ENCODE measurements around the gene OR51B2.
"Not testable (repeated sequence)": the region's sequence is repeated elsewhere in the genome, so short reads cannot be mapped to it uniquely, and the experiment has no call there.

OR51B2 gene

DNA sequence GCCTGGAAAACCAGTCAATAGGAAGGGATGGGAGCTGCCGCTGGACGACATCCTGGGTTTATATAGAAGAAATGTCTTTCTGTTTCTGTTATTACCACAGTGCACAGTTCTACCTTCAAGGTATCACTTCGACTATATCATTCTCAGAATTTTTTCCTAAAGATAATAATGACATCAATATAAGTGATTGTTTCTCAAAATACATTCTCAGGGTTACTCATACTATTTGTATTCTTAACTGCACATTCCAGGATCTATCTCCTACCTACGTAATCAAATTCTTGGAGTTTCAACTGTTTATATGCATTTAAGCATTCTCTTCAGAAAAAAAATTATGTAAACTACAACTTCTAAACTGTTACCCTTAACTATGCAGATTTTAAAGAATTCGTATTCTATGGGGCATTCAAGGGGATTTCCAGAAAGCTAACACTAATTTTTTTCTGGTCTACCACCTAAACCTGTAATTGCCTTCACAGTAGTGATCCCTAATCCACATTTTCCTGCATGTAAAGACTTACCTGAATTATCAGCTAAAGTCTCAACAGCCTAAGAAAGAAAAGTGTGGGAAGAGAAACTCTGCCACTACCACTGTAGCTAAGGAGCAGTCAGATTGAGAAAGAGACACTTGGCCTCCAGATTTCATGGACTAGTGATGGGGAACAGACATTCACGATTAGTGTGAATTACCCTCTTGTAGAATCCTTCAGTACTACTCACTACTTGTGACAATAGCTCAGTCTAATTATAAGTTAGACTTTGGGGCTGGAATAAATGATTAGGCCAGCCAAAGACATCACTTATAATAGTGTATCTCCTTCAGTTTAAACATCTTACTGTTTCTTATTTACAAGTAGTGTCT is 19.6 kb upstream of the OR51B2 start, which contains the start of gene OR51B5:
Gene OR51B5, minus strand, starts transcription at position 51 of the 862 bp plus-strand sequence. Its CDS starts 0 bp downstream, at position 51.
- no peak within 1 kb of the TSS for H3K4me3 ChIP-seq (ENCODE audit: low read length)
- TF ChIP-seq, protein P1, sequence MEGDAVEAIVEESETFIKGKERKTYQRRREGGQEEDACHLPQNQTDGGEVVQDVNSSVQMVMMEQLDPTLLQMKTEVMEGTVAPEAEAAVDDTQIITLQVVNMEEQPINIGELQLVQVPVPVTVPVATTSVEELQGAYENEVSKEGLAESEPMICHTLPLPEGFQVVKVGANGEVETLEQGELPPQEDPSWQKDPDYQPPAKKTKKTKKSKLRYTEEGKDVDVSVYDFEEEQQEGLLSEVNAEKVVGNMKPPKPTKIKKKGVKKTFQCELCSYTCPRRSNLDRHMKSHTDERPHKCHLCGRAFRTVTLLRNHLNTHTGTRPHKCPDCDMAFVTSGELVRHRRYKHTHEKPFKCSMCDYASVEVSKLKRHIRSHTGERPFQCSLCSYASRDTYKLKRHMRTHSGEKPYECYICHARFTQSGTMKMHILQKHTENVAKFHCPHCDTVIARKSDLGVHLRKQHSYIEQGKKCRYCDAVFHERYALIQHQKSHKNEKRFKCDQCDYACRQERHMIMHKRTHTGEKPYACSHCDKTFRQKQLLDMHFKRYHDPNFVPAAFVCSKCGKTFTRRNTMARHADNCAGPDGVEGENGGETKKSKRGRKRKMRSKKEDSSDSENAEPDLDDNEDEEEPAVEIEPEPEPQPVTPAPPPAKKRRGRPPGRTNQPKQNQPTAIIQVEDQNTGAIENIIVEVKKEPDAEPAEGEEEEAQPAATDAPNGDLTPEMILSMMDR (IDR thresholded peaks at IDR 0.05; ENCODE audit: insufficient read depth, low read depth, low read length, missing control alignments): no peak
- DNase-seq (ENCODE audit: low read depth): no peak

DNA sequence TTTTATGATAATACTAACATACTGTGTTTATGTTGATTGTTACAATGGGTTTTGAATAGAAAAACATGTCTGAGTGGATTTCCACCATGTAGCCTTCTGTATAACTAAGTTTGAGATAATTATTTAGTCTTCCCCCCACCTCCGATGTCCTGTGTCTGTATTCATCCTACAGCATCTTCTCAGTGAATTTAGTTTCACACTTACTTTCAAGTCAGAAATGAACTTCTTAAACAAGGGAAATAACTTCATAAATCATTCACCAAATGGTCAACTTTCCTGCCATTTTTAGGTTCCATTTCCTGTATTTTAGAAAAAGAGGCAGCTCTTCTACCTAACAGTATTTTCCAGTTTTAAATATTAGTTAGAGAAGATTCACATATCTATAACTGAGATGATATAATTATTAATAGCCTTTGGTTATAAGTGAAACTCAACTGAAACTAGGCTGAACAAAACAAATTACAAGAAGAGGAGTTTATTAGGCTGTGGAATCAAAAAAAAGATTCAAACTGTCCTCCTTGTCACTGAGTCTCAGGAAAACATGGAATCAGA is 15.8 kb upstream of the OR51B2 start:
- no peak for DNase-seq (ENCODE audit: low read depth)
- TF ChIP-seq, protein P1 (IDR thresholded peaks at IDR 0.05; ENCODE audit: insufficient read depth, low read depth, low read length, missing control alignments): no peak
- no peak overlapping the region for H3K4me3 ChIP-seq (ENCODE audit: low read length)

DNA sequence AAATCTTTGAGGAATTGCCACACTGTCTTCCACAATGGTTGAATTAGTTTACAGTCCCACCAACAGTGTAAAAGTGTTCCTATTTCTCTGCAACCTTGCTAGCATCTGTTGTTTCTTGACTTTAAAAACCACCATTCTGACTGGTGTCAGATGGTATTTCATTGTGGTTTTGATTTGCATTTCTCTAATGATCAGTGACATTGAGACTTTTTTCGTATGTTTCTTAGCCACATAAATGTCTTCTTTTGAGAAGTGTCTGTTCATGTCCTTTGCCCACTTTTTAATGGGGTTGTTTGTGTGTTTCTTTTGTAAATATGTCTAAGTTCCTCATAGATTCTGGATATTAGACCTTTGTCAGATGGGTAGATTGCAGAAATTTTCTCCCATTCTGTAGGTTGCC is 13.2 kb upstream of the OR51B2 start:
- not testable (repeated sequence) for DNase-seq (ENCODE audit: low read depth); H3K4me3 ChIP-seq (ENCODE audit: low read length)

DNA sequence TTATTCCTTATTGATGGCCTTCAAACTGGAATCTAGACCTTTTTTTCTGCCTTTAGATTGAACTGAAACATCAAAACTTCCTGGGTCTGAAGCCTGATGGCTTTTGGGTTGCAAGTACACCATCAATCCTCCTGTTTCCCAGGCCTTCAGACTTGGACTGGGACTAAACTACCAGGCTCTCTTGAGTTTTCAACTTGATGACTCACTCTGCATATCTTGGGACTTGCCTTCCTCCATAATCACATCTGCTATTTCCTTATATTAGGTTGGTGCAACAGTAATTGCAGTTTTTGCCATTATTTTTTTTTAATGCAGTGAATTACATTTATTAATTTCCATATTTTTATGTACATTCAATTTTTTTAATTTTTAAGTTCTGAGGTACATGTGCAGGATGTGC is 12.2 kb upstream of the OR51B2 start:
- TF ChIP-seq, protein P1 (IDR thresholded peaks at IDR 0.05; ENCODE audit: insufficient read depth, low read depth, low read length, missing control alignments): no peak
- no peak for DNase-seq (ENCODE audit: low read depth)
- H3K4me3 ChIP-seq (ENCODE audit: low read length): no peak overlapping the region

DNA sequence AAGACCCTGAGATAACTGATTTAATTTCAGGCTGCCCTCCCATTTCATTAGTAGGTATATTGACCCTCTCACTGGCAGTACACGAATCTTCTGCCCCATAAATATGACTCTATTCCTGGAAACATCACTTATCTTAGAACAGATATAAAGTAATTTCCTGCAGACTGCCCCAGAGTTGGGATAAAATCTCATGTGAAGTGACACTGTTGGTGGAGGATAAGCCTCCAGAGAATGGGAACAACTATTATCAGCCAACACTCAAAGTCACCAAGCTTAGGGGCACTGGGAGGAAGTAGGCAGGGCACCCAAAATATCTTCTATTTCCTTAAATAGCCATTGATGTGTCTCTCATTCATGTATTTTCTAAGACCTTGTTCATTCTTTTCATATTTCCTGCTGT is 11.1 kb upstream of the OR51B2 start:
- H3K4me3 ChIP-seq (ENCODE audit: low read length): no peak overlapping the region
- TF ChIP-seq, protein P1 (IDR thresholded peaks at IDR 0.05; ENCODE audit: insufficient read depth, low read depth, low read length, missing control alignments): no peak
- no peak for DNase-seq (ENCODE audit: low read depth)

DNA sequence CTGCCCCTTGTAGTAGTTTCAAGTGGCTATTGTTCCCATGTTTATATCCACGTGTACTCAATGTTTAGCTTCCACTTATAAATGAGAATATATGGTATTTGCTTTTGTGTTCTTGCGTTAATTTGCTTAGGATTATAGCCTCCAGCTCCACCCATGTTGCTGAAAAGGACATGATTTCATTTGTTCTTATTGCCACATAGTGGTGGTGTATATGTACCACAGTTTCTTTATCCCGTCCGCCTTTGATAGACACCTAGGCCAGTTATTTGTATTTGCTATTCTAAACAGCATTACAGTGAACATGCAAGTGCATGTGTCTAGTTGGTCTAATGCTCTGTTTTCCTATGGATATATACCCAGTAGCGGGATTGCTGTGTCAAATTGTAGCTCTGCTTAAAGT is 6.8 kb downstream of the OR51B2 start:
- TF ChIP-seq, protein P1 (IDR thresholded peaks at IDR 0.05; ENCODE audit: insufficient read depth, low read depth, low read length, missing control alignments): peak; percentile 3
- no peak for DNase-seq (ENCODE audit: low read depth)

DNA sequence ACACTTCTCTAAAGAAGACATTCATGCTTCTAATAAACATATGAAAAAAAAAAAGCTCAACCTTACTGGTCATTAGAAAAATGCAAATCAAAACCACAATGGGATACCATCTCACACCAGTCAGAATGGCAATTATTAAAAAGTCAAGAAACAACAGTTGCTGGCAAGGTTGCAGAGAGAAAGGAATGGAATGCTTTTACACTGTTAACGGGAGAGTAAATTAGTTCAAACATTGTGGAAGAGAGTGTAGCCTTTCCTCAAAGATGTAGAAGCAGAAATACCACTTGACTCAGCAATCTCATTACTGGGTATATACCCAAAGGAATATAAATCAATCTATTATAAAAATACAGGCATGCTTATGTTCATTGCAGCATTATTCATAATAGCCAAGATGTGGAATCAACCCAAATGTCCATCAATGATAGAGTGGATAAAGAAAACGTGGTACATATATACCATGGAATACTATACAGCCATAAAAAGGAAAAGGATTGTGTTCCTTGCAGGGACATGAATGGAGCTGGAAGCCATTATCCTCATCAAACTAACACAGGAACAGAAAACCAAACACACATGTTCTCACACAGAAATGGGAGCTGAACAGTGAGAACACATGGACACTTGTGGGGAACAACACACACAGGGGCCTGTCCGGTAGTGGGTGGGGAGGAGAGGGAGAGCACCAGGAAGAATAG is 10.6 kb downstream of the OR51B2 start:
- not testable (repeated sequence) for DNase-seq (ENCODE audit: low read depth); H3K4me3 ChIP-seq (ENCODE audit: low read length)

More for the DNA sequence above, 6.8 kb downstream of the OR51B2 start:
- H3K4me3 ChIP-seq (ENCODE audit: low read length): no peak overlapping the region
